Stimulated activated naive CD8-positive, alpha-beta T cell treated with anti-CD3 and anti-CD28 coated beads, Interleukin-15, Interleukin-2, amounts not matched to agents 100 ng/mL and 50 ng/mL, for 24 hours (primary cell): ENCODE results near the gene NEK2.
"Not testable (repeated sequence)": the region's sequence is repeated elsewhere in the genome, so short reads cannot be mapped to it uniquely, and the experiment has no call there.

Experiments used
- H3K27ac Mint-ChIP-seq: one replicate; pipeline ENCODE4 v1.8.0; 2021; ENCODE audit warnings: mild to moderate bottlenecking, mixed read lengths
- H3K27me3 Mint-ChIP-seq: one replicate; pipeline ENCODE4 v1.8.0; 2021; ENCODE audit warnings: mixed read lengths
- H3K36me3 Mint-ChIP-seq: one replicate; pipeline ENCODE4 v1.8.0; 2021; ENCODE audit warnings: low read depth, mixed read lengths
- H3K4me1 Mint-ChIP-seq: one replicate; pipeline ENCODE4 v1.8.0; 2021; ENCODE audit warnings: low read depth, mixed read lengths
- H3K4me3 Mint-ChIP-seq: one replicate; pipeline ENCODE4 v1.8.0; 2021; ENCODE audit warnings: mild to moderate bottlenecking, mixed read lengths
- H3K9me3 Mint-ChIP-seq: one replicate; pipeline ENCODE4 v1.8.0; 2021; ENCODE audit warnings: mixed read lengths

The NEK2 gene

DNA sequence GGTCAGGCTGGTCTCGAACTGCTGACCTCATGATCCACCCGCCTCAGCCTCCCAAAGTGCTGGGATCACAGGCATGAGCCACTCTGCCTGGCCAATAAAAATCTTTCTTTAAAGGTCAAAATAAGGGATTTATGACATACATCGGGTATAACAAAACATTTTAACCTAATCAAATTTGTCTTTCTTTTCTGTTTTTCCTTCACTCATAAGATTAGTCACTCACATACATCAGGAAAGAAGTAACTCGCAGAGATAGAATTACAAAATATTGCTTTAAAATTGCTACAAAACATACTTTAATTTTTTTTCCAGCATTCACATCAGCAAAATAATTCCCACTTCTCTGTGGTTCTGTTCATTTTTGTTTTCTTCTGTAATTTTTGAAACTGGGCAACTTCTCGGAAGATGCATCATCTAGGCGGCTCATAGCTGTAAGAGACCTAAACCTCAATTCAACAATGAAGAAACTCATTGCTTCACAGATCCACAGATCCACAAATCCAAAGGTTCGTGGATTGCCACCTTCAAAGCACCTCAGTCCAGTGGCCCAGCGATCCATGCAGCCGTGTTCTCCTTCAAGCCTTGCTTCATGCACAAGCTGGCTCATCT, 39.7 kb downstream of the NEK2 start:
- H3K9me3 Mint-ChIP-seq, result no peaks in the 10 kb centered on the region

DNA sequence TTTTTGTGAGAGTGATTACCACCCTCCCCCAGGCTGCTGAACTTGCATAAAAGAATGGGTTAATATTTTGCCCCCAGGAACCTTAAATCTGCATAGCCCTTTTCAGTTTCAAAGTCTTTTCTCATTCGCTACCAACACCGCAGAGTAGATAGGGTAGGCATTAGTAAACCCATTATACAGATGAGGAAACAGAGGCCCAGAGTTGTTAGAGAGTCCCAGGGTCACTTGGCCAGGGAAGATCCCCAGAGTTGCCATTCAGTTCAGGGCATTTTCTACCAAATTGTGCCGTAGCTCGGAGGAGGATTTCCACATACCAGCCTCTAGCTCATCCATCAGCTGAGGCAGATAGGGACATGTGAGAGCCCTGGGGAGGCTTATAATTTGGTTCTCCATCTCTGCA, 40.5 kb downstream of the NEK2 start:
- H3K36me3 Mint-ChIP-seq, result no peaks in the 10 kb centered on the region
- no peak overlapping the region for H3K4me3 Mint-ChIP-seq
- H3K27me3 Mint-ChIP-seq, result no peaks in the 10 kb centered on the region
- H3K4me1 Mint-ChIP-seq, result peaks cover 3% of the 10 kb centered on the region
- H3K9me3 Mint-ChIP-seq, result no peaks in the 10 kb centered on the region
- H3K27ac Mint-ChIP-seq, result no peak overlapping the region

More for the DNA sequence above, 39.7 kb downstream of the NEK2 start:
- no peaks in the 10 kb centered on the region for H3K36me3 Mint-ChIP-seq
- peaks cover 3% of the 10 kb centered on the region for H3K4me1 Mint-ChIP-seq
- H3K4me3 Mint-ChIP-seq, result no peak overlapping the region
- H3K27ac Mint-ChIP-seq, result no peak overlapping the region
- H3K27me3 Mint-ChIP-seq, result no peaks in the 10 kb centered on the region

DNA sequence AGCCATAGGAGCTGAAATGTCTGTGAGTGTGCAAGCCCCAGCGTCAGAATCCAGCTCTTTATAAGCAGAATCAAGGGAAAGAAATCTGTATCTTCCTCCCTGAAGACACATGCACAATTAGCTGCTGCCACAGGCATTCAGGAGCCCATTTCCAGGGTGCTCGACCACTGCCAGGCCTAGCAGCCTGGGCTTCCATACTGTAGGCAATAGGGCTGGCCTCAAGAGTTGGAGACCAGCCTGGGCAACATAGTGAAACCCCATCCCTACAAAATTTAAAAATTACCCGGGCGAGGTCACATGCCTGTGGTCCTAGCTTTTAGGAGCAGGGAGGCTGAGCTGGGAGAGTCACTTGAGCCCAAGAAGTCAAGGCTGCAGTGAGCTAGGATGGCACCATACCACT, 41.0 kb downstream of the NEK2 start:
- no peaks in the 10 kb centered on the region for H3K36me3 Mint-ChIP-seq
- H3K4me3 Mint-ChIP-seq, result no peak overlapping the region
- H3K4me1 Mint-ChIP-seq, result peaks cover 3% of the 10 kb centered on the region
- no peaks in the 10 kb centered on the region for H3K9me3 Mint-ChIP-seq
- no peak overlapping the region for H3K27ac Mint-ChIP-seq
- H3K27me3 Mint-ChIP-seq, result no peaks in the 10 kb centered on the region

GRCh38 chr1:211633524-211633846, 41.9 kb downstream of the NEK2 start:
- Mint-ChIP-seq H3K27ac (no peak overlapping the region), H3K4me1 (peaks cover 3% of the 10 kb centered on the region)

DNA sequence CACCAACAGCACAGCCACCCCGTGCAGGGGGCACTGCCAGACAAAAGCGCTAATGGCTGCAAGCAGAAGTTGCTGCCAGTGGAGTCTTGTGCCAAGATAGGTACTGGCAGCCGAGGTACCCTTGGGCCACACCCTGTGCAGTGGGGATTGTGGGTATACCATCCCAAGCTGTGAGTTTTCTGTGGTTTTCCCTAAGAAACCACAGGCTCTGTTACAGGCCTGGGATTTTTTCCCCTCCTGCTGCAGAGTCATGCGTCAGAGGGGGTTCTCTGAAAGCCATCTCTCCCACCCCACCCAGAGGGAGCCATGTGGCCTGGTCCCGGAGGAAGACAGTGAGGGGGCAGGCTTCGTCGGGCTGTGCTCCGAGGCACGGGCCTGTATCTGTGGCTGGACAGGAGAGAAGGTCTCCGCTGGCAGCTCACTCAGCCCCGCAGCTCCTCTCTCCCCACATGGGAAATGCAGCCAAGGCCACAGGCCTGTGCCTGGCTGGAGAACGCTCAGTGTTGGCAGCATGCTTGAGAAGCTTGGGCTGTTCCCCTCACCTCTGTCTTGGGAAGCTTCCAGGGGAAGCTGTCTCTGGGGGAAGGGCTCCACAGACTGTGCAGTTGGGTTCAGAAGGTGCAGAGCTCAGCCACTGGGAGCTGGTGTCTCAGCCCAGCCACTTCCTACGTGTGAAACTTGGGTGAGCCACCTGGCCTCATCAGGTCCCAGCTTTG, 42.5 kb downstream of the NEK2 start:
- Mint-ChIP-seq H3K9me3 (no peaks in the 10 kb centered on the region), H3K4me3 (no peak overlapping the region), H3K4me1 (peaks cover 3% of the 10 kb centered on the region), H3K36me3 (no peaks in the 10 kb centered on the region), H3K27ac (no peak overlapping the region), H3K27me3 (no peaks in the 10 kb centered on the region)

More at GRCh38 chr1:211633524-211633846, 41.9 kb downstream of the NEK2 start:
- H3K4me3 Mint-ChIP-seq, result no peak overlapping the region
- no peaks in the 10 kb centered on the region for H3K9me3 Mint-ChIP-seq
- H3K27me3 Mint-ChIP-seq, result no peaks in the 10 kb centered on the region
- no peaks in the 10 kb centered on the region for H3K36me3 Mint-ChIP-seq

DNA sequence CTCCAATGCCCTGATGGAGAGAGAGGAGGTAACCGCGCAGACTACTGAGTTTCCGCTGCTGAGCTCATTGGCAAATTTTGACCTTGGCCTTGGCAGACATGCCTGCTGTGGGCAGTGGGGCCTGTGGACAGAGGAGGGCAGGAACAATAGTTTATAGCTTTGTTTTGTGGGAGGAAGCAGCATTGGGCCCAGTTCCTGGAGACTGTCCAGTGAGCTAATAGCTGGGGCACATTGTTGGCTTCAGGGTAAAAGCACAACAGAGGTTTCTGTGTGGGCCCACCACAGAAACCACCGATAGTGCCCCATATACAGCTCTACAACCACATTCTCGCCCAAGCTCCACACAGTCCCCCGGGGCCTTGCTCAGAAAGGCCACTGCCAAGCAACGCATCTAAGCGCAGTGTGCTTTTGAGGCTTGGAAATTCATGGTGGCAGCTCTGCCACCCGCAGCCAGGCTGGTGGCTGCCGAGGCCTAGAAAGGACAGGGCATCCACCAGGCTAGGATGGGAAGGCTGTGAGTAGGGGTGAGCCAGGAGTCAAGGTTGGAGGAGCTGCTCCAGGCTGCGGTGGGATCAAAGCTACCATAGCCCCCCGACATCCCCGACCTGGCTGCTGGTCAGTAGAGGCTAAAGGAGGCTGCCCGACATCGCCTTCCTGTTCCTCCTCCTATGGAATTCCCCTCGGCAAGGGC, 43.2 kb downstream of the NEK2 start:
- Mint-ChIP-seq H3K9me3 (no peaks in the 10 kb centered on the region), H3K4me1 (peaks cover 3% of the 10 kb centered on the region), H3K36me3 (no peaks in the 10 kb centered on the region), H3K27ac (no peak overlapping the region), H3K4me3 (no peak overlapping the region), H3K27me3 (no peaks in the 10 kb centered on the region)

- no peaks in the 10 kb centered on the region for H3K9me3 Mint-ChIP-seq
- H3K36me3 Mint-ChIP-seq, result no peaks in the 10 kb centered on the region
- peaks cover 3% of the 10 kb centered on the region for H3K4me1 Mint-ChIP-seq
- no peak overlapping the region for H3K4me3 Mint-ChIP-seq
- H3K27me3 Mint-ChIP-seq, result no peaks in the 10 kb centered on the region
- no peak overlapping the region for H3K27ac Mint-ChIP-seq
These were observed 44.3 kb downstream of the NEK2 start for GRCh38 chr1:211631168-211631567.

GRCh38 chr1:211630236-211631081, 45.0 kb downstream of the NEK2 start:
- Mint-ChIP-seq H3K27ac (no peak overlapping the region), H3K27me3 (no peaks in the 10 kb centered on the region), H3K9me3 (no peaks in the 10 kb centered on the region), H3K36me3 (no peaks in the 10 kb centered on the region), H3K4me3 (no peak overlapping the region), H3K4me1 (peaks cover 3% of the 10 kb centered on the region)

- H3K36me3 Mint-ChIP-seq, result no peaks in the 10 kb centered on the region
- peaks cover 3% of the 10 kb centered on the region for H3K4me1 Mint-ChIP-seq
- no peak overlapping the region for H3K4me3 Mint-ChIP-seq
- H3K9me3 Mint-ChIP-seq, result no peaks in the 10 kb centered on the region
- H3K27ac Mint-ChIP-seq, result no peak overlapping the region
- no peaks in the 10 kb centered on the region for H3K27me3 Mint-ChIP-seq
These were observed 47.0 kb downstream of the NEK2 start for GRCh38 chr1:211628417-211628816.

GRCh38 chr1:211627259-211627658, 48.2 kb downstream of the NEK2 start:
- no peak overlapping the region for H3K27ac Mint-ChIP-seq

GRCh38 chr1:211625866-211626265, 49.6 kb downstream of the NEK2 start:
- H3K27ac Mint-ChIP-seq, H3K27me3 Mint-ChIP-seq, H3K36me3 Mint-ChIP-seq, H3K4me3 Mint-ChIP-seq, H3K4me1 Mint-ChIP-seq, H3K9me3 Mint-ChIP-seq: not testable (repeated sequence)

More at GRCh38 chr1:211627259-211627658, 48.2 kb downstream of the NEK2 start:
- Mint-ChIP-seq H3K36me3 (no peaks in the 10 kb centered on the region), H3K9me3 (no peaks in the 10 kb centered on the region), H3K4me1 (no peaks in the 10 kb centered on the region), H3K27me3 (no peaks in the 10 kb centered on the region), H3K4me3 (no peak overlapping the region)

DNA sequence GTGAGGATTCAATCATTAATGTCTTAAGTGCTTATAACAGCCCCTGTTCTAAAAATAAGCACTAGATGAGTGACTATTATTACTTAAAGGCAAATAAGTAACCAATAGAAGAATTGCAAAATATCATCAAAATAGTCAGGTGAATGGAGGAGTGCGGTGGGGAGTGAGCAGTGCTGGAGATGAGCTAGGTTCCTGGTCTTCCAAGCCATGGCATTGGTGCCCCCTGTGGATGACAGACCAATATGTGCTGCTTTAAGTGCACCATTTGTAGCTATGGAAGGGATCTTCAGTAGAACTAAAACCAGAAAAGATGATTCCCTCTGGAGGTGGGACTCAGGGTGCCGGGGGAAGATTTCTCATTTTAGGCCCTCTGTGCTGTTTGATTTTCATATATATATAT, 50.4 kb downstream of the NEK2 start:
- H3K27me3 Mint-ChIP-seq, result no peaks in the 10 kb centered on the region
- H3K4me3 Mint-ChIP-seq, result no peak overlapping the region
- H3K27ac Mint-ChIP-seq, result no peak overlapping the region
- H3K9me3 Mint-ChIP-seq, result no peaks in the 10 kb centered on the region
- H3K4me1 Mint-ChIP-seq, result no peaks in the 10 kb centered on the region
- no peaks in the 10 kb centered on the region for H3K36me3 Mint-ChIP-seq

DNA sequence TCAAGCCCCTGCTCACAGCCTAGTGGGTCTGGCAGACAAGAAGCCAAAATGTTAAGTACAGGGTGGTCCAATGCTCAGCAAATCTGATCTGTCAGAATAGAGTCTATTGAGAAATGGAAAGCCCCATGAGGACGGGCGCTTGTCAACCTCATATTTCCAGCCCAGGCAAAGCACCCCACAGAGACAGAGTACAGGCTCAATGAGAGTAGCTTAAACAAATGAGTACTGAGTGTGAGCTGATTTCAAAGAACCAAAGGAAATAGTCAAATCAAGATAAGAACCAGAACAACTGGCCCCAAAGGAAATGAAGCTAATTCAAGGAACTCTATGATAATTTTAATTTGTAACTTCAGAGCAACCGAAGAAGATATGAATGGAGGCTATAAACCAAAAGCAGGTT, 51.9 kb downstream of the NEK2 start:
- no peak overlapping the region for H3K27ac Mint-ChIP-seq

GRCh38 chr1:211621447-211622198, 53.8 kb downstream of the NEK2 start:
- Mint-ChIP-seq H3K27me3 (no peaks in the 10 kb centered on the region), H3K4me1 (no peaks in the 10 kb centered on the region), H3K36me3 (no peaks in the 10 kb centered on the region), H3K9me3 (no peaks in the 10 kb centered on the region), H3K4me3 (no peak overlapping the region), H3K27ac (no peak overlapping the region)

More for the DNA sequence above, 51.9 kb downstream of the NEK2 start:
- Mint-ChIP-seq H3K4me3 (no peak overlapping the region), H3K36me3 (no peaks in the 10 kb centered on the region), H3K9me3 (no peaks in the 10 kb centered on the region), H3K4me1 (no peaks in the 10 kb centered on the region), H3K27me3 (no peaks in the 10 kb centered on the region)
